ENCODE data around the gene TTC19.

TTC19 gene

GRCh38 chr17:15966879-15967248, 32.8 kb upstream of the TTC19 start:
- DNase-seq (ENCODE audit: low read depth): no peak
- H3K4me3 ChIP-seq (ENCODE audit: low read depth, low read length): no peak overlapping the region
- no peak for TF ChIP-seq CTCF (IDR thresholded peaks at IDR 0.05; ENCODE audit: insufficient read depth, low read depth, low read length, missing control alignments)

GRCh38 chr17:15967706-15968399, 31.8 kb upstream of the TTC19 start:
- DNase-seq (ENCODE audit: low read depth): no peak
- H3K4me3 ChIP-seq (ENCODE audit: low read depth, low read length): no peak overlapping the region
- no peak for TF ChIP-seq CTCF (IDR thresholded peaks at IDR 0.05; ENCODE audit: insufficient read depth, low read depth, low read length, missing control alignments)

GRCh38 chr17:15969463-15969862, 30.2 kb upstream of the TTC19 start:
- H3K4me3 ChIP-seq (ENCODE audit: low read depth, low read length): no peak overlapping the region

GRCh38 chr17:15970500-15970899, 29.1 kb upstream of the TTC19 start:
- H3K4me3 ChIP-seq (ENCODE audit: low read depth, low read length): no peak overlapping the region
- DNase-seq (ENCODE audit: low read depth): no peak
- no peak for TF ChIP-seq CTCF (IDR thresholded peaks at IDR 0.05; ENCODE audit: insufficient read depth, low read depth, low read length, missing control alignments)

More at GRCh38 chr17:15969463-15969862, 30.2 kb upstream of the TTC19 start:
- TF ChIP-seq CTCF (IDR thresholded peaks at IDR 0.05; ENCODE audit: insufficient read depth, low read depth, low read length, missing control alignments): no peak
- no peak for DNase-seq (ENCODE audit: low read depth)

GRCh38 chr17:15971098-15971678, 28.4 kb upstream of the TTC19 start:
- DNase-seq (ENCODE audit: low read depth): no peak

GRCh38 chr17:15971882-15972281, 27.7 kb upstream of the TTC19 start:
- no peak for DNase-seq (ENCODE audit: low read depth)
- no peak for TF ChIP-seq CTCF (IDR thresholded peaks at IDR 0.05; ENCODE audit: insufficient read depth, low read depth, low read length, missing control alignments)
- no peak overlapping the region for H3K4me3 ChIP-seq (ENCODE audit: low read depth, low read length)

More at GRCh38 chr17:15971098-15971678, 28.4 kb upstream of the TTC19 start:
- H3K4me3 ChIP-seq (ENCODE audit: low read depth, low read length): no peak overlapping the region
- TF ChIP-seq CTCF (IDR thresholded peaks at IDR 0.05; ENCODE audit: insufficient read depth, low read depth, low read length, missing control alignments): no peak

Data from GM12865 (cell line).